ENCODE results near the gene SRPRB.

DNA sequence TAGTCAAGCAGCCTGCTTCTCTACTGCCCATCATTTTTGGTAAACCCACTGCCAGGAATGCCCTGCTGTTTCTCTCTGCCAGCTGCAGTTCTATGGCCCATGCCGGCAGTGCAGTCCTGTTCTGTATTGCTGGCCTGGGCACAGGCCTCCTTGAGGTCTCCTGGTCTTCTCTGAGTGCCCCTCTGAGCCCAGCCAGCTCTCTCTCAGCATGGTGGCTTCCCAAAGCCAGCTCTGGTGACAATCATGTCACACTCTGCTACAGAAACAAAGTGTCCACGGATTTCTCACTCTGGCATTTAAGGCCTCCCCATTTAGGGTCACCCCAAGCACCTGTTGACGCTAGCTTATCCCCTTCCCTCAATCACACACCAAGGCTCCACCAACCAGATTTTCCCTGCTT, 24.5 kb downstream of the SRPRB start:
- TF ChIP-seq EZH2phosphoT487 (IDR thresholded peaks at IDR 0.05; ENCODE audit: insufficient read depth, low read depth) (no peak), EZH2 (IDR thresholded peaks at IDR 0.05; ENCODE audit: insufficient read depth, poor library complexity, severe bottlenecking) (no peak)
